KOPT-K1 (cell line): ENCODE results near the gene LOXL4.

Experiments
- H3K27ac ChIP-seq: fragments of 200-600 bp; sonication (generic); 2 replicates; pipeline ENCODE4 v1.5.1; 2016; ENCODE audit warnings: antibody characterized with exemption, mild to moderate bottlenecking, low read depth, low read length; ENCODE audit not compliant: poor library complexity, severe bottlenecking
- H3K36me3 ChIP-seq: fragments of 200-600 bp; sonication (generic); 2 replicates; pipeline ENCODE4 v1.5.1; 2017; ENCODE audit warnings: antibody characterized with exemption, mild to moderate bottlenecking, low read length, moderate library complexity; ENCODE audit not compliant: insufficient read depth
- H3K9me3 ChIP-seq: fragments of 200-600 bp; sonication (generic); 2 replicates; pipeline ENCODE4 v1.5.1; 2017; ENCODE audit warnings: antibody characterized with exemption, low read length, mild to moderate bottlenecking; ENCODE audit not compliant: insufficient read depth, poor library complexity, severe bottlenecking

Gene LOXL4

DNA sequence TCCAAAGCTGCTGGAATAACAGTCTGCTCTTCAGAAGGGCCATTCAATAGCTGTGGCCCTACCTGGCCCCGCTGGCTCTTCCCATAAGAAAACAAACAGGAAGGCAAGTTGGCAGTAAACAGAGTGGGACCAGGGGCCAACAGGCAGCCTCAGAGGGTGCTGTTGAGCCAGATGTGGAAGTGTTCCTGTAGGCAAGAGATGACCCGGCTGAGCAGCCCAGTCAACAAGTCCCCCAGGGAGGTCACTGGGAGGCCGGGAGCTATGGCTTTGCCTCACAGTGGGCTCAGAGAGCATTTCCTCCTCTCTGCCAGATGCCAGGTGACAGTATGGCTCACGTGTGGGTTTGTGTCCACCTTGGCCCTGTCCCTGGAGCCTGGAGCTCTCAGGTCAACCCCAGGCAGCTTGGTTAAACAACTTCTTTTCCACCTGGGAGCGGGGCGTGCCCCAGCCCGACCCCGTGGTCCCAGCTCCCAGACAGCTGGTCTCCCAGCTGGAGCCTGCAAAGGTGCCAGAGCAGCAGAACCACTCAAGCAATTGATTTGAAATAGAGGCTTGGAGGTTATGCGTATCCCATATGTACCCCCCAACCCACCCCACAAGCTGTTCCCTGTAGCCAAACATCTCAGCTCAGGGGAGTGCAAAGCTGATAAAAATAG is 33.8 kb upstream of the LOXL4 start:
- H3K9me3 ChIP-seq, result peaks cover 8% of the 10 kb centered on the region
- no peaks in the 10 kb centered on the region for H3K36me3 ChIP-seq
- no peak overlapping the region for H3K27ac ChIP-seq

DNA sequence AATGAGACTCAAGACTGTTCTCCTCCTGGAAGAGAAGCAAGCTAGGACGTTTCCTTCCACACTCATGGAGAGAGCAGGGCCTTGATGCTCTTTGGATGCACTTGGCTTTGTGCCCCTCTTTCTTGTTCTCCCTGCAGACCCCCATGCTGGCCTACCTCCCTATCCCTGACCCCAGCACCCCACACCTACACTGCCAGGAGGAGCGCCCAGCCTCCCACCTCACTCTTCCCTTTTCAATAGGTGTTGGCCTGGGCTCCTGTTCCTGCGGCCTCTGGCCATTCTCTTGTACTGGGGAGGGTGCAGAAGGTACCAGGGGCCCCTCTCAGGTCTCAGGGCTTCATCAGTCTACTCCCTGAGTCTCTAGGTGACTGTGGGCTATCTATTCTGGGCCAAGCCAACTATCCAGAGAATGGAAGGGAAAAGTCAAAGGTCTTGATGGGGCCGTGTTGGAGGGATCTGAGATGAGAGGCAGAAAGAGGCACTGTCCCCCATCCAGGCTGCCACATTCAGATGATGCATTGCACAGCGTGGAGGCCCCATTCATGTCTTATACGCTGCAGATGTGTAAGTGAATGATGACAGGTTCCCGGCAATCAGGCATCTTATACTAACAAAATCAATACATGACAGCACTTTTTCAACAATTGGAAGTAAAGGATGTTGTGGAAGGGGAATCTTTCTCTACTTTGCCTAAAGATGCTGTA is 32.7 kb upstream of the LOXL4 start:
- H3K27ac ChIP-seq, result no peak overlapping the region
- no peaks in the 10 kb centered on the region for H3K36me3 ChIP-seq
- H3K9me3 ChIP-seq, result no peaks in the 10 kb centered on the region

DNA sequence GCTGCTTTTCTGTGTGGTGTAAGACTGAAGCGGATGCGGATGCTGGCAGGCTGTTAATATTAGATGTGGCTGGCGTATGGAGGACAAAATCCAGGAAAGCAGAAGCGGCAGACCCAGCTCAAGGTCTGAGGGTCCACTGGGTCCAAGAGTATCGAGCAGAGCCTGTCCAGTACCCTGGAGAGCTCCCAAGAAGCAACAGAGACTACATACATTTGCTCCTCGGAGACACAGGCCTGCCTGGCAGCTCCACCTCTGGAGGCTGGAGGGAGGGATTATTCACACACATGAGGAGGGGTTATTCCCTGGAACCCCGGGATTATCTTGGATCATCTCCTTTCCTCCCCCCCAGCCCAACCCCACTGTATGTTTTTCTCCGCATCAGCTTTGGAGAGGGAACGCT is 31.3 kb upstream of the LOXL4 start:
- H3K27ac ChIP-seq, result no peak overlapping the region
- no peaks in the 10 kb centered on the region for H3K9me3 ChIP-seq
- no peaks in the 10 kb centered on the region for H3K36me3 ChIP-seq

DNA sequence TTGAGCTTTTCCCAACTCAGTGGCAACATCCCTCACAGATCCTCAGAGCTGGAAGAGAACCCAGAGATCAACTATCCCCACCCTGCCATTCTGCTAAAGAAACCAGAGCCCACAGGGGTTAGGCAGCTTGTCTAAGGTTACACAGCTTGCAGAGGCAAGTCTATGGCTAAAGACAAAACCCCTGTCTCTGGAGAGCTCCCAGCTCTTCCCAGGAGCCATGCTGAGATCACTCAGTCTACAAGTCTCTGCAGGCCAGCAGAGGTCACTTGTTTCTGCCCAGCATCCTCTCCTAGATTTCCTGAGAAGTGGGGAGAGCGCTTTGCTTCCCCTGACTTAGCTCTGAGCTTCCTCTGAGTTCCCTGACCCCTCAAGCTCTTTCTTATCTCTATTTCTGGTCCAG is 28.5 kb upstream of the LOXL4 start:
- Histone ChIP-seq H3K27ac (no peak overlapping the region), H3K36me3 (no peaks in the 10 kb centered on the region), H3K9me3 (no peaks in the 10 kb centered on the region)

GRCh38 chr10:98295907-98296306 is 27.9 kb upstream of the LOXL4 start:
- H3K9me3 ChIP-seq, result no peaks in the 10 kb centered on the region
- no peak overlapping the region for H3K27ac ChIP-seq
- H3K36me3 ChIP-seq, result no peaks in the 10 kb centered on the region

DNA sequence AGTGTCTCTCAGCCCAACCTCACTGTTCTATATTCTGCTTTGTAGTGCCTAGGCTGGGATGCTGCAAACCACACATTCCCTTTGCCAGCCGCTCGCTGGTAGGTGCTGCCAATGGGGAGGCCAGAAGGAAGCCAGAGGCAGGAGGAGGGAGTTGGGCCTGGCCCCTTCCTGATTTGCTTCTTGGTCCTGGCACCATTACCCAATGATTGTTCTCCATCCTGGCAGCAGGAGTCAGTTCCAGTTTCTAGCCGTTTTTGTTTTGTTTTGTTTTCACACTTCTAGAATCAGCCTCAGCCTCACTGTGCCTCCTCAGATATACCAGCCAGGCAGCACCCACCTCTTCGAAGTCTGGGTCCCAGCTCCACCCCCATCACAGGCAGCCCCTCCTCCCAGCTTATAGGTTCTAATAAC is 27.4 kb upstream of the LOXL4 start:
- Histone ChIP-seq H3K9me3 (no peaks in the 10 kb centered on the region), H3K36me3 (no peaks in the 10 kb centered on the region), H3K27ac (no peak overlapping the region)

- no peaks in the 10 kb centered on the region for H3K36me3 ChIP-seq
- H3K27ac ChIP-seq, result no peak overlapping the region
- no peaks in the 10 kb centered on the region for H3K9me3 ChIP-seq
Observed at GRCh38 chr10:98294270-98294627, 26.3 kb upstream of the LOXL4 start.

DNA sequence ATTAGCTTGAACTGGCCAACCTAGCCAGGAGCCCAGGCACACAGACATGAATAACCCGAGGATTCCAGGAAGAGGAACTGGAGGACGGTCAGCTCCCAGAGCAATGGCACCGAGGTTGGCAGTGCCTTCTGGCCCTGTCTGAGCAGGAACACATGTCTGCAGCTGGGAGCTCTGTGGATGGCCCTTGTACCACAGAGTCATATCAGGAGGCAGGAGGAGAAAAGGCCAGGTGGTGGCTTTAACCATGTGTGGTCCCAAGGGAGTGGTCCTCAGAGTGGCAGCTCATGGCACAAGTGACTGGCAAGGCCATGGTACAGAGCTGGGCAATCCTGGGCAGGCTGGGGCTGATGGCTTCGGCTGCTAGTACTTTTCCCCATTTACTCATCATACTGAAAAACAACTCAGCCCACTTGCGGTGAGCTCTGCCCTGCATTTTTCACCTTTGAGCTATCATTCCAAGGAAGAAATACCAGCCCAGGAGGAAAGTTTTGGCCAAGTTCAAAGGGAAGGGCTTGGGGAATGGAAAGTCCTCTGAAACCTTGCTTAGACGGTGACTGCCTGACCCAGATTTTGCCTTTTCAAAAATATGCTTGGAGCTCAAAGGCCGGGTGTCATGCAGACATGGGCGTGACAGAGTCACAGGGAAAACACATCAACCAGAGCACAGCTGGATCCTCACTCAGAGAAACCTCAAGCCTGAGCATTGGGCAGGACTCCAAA is 25.7 kb upstream of the LOXL4 start:
- Histone ChIP-seq H3K27ac (no peak overlapping the region), H3K36me3 (no peaks in the 10 kb centered on the region), H3K9me3 (no peaks in the 10 kb centered on the region)

DNA sequence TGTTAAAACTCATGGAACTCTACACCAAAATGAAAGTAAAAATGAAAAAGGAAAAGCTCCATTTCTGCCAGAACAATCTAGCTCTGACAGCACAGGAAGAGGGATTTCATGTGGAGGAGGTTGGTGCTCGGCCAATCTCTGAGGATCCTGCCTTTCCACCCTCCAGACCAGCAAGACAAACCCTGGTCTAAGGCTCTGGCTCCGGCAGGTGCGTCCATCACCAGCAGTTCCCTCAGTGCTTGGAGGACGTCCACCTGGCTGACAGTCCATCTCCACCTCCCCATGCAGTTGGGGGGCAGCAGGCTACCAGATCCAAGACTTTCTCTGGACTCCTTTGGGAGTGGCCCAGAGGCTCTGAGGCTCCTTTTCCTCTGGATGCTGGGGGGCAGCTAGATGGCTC is 25.0 kb upstream of the LOXL4 start:
- H3K9me3 ChIP-seq, result no peaks in the 10 kb centered on the region

DNA sequence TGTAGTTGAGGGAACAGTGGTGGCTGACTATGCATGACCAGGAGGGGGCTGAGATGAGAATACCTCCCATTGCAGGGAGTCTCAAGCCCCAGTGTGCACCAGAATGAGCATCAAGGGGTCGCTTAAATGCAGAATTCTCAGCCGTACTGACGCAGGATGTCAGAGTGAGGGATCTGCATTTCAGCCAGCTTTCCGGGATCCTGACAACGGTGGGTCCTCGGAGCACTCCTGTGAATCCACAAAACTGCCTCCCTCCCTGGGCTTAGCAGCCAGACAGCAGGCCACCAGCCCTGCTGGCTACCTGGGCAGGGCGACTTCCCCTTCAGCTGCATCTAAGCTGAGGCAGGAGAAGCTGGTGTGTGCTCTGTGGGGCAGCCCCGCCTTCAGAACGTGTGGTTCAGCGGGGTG is 21.8 kb upstream of the LOXL4 start:
- Histone ChIP-seq H3K27ac (no peak overlapping the region), H3K9me3 (no peaks in the 10 kb centered on the region), H3K36me3 (no peaks in the 10 kb centered on the region)

More for the DNA sequence above, 25.0 kb upstream of the LOXL4 start:
- Histone ChIP-seq H3K27ac (no peak overlapping the region), H3K36me3 (no peaks in the 10 kb centered on the region)

GRCh38 chr10:98287321-98287720 is 19.3 kb upstream of the LOXL4 start:
- Histone ChIP-seq H3K9me3 (peaks cover 3% of the 10 kb centered on the region), H3K36me3 (no peaks in the 10 kb centered on the region), H3K27ac (no peak overlapping the region)

- Histone ChIP-seq H3K27ac (no peak overlapping the region), H3K9me3 (peaks cover 12% of the 10 kb centered on the region)
Observed at GRCh38 chr10:98286419-98286818, 18.4 kb upstream of the LOXL4 start.

GRCh38 chr10:98285416-98285815 is 17.4 kb upstream of the LOXL4 start:
- Histone ChIP-seq H3K36me3 (no peaks in the 10 kb centered on the region), H3K27ac (no peak overlapping the region), H3K9me3 (peaks cover 12% of the 10 kb centered on the region)

More at GRCh38 chr10:98286419-98286818, 18.4 kb upstream of the LOXL4 start:
- H3K36me3 ChIP-seq, result no peaks in the 10 kb centered on the region

GRCh38 chr10:98276311-98276710 is 8.3 kb upstream of the LOXL4 start:
- H3K27ac ChIP-seq, result no peak overlapping the region
- H3K36me3 ChIP-seq, result no peaks in the 10 kb centered on the region
- H3K9me3 ChIP-seq, result peaks cover 3% of the 10 kb centered on the region

- H3K9me3 ChIP-seq, result peaks cover 3% of the 10 kb centered on the region
Observed at GRCh38 chr10:98274562-98274961, 6.6 kb upstream of the LOXL4 start.

More at GRCh38 chr10:98274562-98274961, 6.6 kb upstream of the LOXL4 start:
- no peaks in the 10 kb centered on the region for H3K36me3 ChIP-seq
- H3K27ac ChIP-seq, result no peak overlapping the region
